ENCODE data around the gene LRP2.

LRP2 gene

DNA sequence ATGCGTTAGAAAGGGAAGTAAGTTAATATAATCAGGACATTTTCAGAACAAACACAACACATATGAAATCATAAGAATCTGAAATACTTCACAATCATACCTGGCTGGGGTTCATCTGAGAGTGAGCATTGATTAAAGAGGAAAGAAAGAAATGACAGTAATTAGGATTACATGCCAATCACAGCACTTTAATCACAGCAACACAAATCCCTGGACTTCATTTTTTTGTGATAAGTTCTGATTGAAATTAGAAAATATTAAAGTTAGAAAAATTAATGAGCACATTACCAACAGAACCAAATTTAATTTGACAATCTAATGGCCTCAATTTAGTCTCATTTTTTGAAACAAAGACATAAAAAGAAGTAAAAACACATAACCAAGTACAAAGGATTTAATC, 121.9 kb downstream of the LRP2 start:
- DNase-seq: no peak

DNA sequence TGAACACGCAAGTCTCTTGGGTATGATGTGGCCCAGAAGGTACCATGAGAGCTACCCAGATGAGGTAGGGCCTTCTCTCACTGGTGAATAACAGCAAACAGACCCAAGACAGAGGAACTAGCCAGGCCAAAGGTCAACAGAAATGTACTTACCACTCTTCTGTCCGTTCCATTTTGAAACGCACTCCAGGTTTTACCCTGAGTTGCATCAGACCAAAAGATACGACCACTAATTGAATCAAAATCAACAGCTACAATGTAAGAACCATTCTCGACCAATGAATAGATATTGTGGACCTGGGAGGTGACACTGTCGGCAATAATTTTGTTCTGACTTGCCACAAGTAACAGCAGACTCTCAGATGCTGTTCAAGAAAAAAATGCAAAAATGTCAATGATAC, 124.4 kb downstream of the LRP2 start:
- DNase-seq: no peak

DNA sequence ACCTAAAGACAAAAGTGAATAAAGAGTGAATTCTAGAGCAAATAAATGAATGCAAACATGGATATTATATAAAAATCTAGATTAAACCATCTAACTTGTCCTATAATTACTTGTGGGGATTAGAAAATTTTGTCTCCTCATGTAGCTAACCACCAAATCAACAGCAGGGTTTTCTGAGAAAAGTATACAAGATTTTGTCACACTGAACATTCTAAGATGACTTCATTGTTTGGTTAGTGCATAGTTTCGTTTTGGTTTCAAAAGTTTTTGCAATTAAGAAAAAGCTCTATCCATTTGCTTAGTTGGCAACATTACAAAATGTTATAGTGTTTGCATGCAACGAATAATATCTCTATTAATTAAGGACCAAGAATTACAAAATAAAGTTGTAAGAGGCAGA, 125.0 kb downstream of the LRP2 start:
- no peak for DNase-seq

DNA sequence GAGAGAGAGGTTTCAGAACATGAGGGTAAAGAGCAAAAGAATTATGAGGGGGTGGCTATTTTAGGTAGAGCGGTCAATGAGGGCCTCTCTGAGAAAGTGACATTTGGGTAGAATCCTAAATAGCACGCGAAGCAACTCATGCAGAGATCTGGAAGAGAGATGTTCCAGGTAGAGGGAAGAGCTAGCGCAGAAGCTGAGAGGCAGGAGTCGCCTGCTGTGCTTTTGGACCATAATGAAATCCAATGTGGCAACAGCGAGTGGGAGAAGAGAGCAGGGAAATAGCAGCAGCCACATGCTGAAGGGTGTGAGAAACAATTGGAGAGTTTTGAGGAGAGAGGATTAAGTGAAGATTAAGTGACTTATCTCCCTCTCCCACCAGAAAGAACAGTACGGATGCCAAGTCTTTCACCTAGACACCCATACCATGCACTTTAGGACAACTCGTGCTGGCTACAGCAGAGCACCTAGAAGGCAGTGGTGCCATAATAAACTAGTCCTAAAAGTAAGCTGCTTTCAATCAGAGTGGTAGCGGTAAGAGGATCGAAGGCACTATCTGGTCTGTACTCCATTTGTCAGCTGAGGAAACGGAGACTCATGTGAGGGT, 129.7 kb downstream of the LRP2 start:
- DNase-seq: no peak

GRCh38 chr2:169230204-169230603, 132.1 kb downstream of the LRP2 start:
- no peak for DNase-seq

GRCh38 chr2:169229590-169229989, 132.7 kb downstream of the LRP2 start:
- no peak for DNase-seq

DNA sequence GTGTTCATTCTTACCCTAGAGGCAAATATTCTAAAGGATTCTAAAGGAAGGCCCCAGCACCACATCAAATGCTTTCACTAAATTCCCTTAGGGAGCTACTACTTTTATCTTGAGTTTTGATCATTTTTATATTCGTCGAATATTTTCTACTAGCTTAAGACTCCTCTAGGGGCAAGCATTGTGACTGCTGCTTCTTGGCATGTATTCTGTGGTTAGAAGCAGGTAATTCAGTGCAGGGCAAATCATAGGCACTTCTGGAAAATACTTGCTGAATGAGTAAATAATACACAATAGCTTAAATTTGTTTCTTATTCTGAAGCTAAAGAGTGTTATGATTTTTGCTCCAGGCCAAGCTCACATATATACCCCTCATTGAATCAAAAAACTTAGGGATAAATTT, 136.4 kb downstream of the LRP2 start:
- no peak for DNase-seq

DNA sequence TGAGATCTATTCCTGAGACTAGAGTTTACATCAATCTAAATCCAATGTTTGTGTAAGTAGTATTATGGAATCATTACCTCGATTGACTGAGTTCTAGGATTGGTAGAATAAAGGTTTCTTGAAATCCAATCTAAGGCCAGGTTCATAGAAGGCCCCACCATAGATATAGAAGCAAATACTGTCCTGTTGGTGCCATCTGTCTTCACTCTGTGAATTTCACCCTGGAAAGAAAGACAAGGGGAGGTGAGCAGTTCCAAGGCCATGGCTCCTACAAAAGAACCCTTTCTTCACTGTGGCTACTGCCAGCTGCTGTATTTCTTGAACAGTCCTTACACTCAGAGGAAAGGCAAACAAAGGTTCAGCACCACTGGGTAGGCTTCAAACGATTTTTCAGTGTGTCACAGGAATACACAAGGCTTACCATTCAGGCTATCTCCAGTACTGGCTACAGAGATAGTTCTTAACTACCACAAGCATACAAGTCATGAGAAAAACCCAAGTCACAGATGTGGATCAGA, 137.0 kb downstream of the LRP2 start:
- DNase-seq: no peak

GRCh38 chr2:169222665-169223064, 139.7 kb downstream of the LRP2 start:
- no peak for DNase-seq

- no peak for DNase-seq
These were observed 140.5 kb downstream of the LRP2 start for GRCh38 chr2:169221745-169222369.

DNA sequence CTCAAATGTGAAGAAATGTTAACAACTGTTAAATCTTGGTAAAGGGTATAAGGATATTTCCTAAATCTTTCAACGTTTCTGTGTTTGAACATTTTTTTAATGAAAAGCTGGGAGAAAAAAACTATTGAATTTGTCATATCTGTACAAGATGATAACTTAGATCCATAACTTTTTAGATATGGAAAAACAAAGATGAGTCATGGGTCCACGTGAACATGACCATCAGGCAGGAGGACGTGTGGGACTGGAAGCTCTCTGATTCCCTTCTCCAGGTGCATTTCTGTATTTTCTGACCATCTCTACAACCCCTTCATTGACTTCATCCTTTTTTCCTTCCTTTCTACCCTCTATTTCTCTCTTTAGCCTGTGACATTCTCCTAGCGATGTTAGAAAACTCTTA, 151.4 kb downstream of the LRP2 start:
- DNase-seq: no peak

DNA sequence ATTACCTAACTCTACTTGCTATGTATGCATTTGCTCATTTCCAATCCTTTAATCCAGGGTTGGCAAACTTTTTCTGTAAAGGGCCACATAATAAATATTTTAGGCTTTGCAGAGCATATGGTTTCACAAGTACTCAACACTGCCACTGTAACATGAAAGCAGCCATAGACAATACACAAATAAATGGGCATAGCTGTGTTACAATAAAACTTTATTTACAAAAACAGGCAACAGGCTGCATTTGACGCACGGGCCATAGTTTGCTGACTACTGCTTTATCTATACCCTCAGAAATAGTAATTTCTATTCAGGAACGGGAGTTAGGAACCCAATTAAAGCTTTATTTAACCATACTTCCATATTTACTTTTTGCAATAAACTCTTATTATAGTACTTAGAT, 154.3 kb downstream of the LRP2 start:
- DNase-seq: no peak

DNA sequence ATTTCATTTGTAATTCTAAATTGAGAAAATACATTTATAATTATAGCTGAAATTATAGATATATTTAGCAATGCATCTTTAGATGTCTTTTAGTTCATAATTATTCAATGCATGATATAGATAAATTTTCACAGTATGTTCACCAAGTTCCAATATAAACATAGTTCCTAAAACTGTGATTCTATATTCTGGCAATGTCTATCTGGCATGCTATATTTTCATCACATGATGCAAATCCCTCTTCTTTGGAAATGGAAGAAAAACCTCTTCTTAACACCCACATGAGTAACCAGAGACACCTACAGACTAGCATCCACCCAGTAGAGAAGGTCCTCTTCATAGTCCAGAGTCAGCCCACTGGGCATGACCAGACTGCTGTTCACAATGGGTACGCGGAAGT, 157.2 kb downstream of the LRP2 start:
- DNase-seq: no peak

DNA sequence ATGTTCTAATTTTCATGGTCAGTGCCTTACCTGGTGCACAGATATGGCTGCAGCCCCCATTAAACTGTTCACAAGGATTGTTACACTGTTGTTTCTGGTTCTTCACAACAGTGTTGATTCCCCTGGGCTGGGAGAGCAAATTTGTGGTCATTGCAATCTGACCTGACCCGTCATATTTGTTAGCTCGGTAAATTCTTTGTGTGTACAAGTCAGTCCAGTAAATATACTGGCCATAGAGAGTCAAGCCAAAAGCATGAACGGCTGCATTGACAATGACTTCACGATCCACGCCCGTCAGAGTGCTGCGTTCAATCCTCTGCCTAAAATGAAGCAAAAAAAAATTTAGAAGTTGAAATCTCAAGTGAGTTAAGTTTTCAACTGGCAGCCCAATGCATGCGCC, 158.4 kb downstream of the LRP2 start:
- no peak for DNase-seq

DNA sequence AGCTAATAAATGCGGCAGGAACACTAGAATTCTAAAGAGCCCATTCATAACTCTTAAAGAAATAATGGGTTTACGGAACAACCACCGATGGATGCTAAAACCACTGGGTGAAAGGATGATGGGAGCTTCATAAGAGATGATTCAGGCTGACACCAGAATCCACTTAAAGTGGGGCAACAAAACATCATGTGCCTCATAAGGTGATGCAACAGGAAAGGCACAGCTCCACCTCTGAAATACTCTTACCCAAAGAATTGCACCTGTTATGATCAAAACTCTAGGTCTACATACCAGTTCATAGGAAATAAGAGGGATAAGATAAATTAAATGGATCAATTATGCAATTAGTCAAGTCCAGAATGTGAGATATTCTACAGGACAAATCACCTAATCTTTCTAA, 161.6 kb downstream of the LRP2 start:
- DNase-seq: no peak

DNA sequence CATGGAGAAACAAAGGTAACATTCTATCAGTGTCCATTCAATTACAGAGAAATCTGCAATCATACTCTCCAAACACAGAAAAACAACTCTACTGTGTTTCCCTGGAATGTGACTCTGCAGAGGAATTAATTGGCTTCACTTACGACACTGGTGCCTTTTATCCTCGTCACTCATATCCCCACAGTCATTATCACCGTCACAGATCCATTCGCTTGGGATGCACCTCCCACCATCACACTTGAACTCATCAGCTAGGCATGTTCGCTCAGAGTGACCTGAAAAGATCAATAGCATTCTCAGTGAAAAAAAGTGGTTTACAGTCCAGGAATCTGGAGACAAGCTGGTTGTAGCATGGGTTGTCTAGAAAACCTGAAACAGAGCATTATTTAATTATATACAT, 168.7 kb downstream of the LRP2 start:
- no peak for DNase-seq

DNA sequence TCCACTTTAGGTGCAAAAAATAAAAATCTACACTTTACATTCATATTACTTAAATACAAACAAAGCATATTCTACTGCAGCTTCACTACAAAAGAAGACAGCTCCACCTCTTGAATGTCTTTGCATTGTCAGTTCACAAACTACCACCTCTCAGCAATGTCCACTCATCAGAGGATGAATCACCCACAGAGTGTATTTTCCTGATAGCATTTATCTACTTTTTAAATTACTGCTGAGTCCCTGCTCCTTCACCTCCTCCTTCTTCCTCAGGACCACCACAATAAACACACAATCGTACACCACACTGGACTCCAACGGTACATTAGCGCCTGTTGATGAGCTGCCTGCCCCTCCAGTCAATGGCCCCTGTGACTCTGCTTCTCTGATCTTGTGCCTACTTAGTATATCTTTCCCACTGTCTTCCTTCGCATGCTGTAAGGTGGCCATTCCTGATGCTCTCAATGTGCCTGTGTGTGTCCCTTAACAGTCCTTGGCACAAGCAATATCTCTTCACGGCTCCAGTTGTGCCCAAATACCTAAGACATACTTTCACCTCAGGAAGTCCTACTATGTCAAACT, 172.0 kb downstream of the LRP2 start:
- DNase-seq: no peak

DNA sequence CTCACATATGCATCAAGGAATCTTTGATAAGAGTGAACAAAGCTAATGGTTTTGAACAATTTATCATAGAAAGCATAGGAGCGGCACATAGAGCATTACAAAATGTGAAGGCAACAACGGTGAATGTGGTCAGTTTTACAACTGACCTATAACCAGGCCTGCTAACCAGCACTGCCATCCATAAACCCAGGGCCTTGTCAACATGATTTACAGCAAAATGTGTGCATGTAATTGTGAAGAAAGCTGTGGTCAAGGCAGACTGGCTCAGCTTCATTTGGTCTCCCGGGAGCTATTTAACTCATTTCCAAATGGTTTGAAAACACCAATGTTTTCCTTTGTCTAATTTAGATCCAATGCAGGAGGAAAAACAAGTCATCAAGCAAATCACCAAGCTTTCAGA, 173.2 kb downstream of the LRP2 start:
- DNase-seq: no peak

GRCh38 chr2:169185711-169186110, 176.6 kb downstream of the LRP2 start:
- no peak for DNase-seq

GRCh38 chr2:169184074-169184473, 178.3 kb downstream of the LRP2 start:
- no peak for DNase-seq

DNA sequence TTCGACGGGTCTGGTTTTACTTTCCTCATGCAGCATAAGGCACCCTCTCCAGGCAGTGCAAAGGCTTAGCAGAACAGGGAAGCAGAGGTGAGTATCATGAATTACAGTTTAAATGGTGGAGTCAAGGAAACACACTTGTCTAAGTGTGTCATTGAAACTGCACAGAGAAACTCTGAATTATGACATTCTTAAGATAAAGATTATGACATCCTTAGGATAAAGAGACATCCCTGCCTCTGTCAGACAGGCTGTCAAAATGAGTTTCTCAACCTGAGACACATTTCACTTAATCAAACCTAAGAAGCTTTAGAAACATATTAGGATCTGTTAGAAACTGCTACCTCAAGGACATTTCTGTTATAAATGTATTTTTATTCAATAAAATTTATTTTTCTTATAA, 179.8 kb downstream of the LRP2 start:
- no peak for DNase-seq

GRCh38 chr2:169178804-169179390, 183.4 kb downstream of the LRP2 start:
- DNase-seq: no peak

DNA sequence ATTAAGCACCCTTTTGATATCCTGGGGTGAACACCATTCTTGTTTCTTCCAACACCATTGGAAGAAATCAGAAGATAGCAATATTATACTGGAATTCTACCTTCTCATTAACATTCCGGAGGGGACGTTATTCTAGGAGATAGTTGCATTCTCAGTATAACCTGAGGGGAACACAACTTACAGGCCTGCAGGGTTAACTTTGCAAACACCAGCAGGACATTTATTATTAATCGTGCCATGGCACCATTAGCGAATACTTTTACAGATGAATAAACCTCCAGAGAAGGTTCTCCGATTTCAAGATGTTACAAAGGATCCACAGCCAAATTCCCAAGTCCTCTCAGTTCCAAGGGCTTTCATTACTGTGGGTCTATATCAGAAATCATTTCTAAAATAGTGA, 184.0 kb downstream of the LRP2 start:
- DNase-seq: no peak

DNA sequence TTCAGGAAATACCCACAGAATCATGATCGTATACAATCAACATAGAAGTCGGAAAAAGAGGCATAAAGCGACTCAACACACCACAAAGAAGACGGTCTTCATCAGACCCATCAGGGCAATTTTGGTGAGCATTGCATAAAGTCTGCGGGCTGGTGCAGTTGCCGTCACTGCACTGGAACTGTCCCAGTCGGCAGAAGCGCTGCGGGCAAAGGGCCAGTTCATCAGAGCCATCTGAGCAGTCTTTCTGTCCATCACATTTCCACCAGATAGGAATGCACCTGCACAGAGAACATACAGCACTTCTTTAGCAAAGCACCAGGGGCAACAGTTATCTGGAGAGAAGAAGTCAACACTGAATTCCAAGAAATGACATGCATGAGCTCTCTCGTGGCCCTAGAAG, 187.2 kb downstream of the LRP2 start:
- no peak for DNase-seq
